T-helper 1 cell treated with Interleukin-12 subunit alpha and Interleukin-12 subunit beta and Interleukin-4 antibody, amounts not matched to agents 30 ng/mL and 1 ng/mL, for 36 hours (primary cell): ENCODE results near the gene BABAM2. TPM values are rescaled to one million over a fixed set of nuclear protein-coding genes. Genes with fewer than 3 reads are reported as not detected.

Experiments
- intact Hi-C: fragments of 100-400 bp; cut with micrococcal nuclease; formaldehyde crosslinking; loops from one replicate; pipeline ENCODE4 v1.15.1; 2024
- total RNA-seq: library from RNA; stranded (reverse); gene quantifications from 2 replicates; pipeline ENCODE4 v1.2.3, GENCODE V29; 2022

BABAM2 gene
- total RNA-seq, 1 donor from 2014 or later = 40.8 TPM

GRCh38 chr2:28150236-28150915 is 259.8 kb downstream of the BABAM2 start:
- intact Hi-C loops = no loop called here

GRCh38 chr2:28150994-28151393 is 260.5 kb downstream of the BABAM2 start:
- intact Hi-C loops = no loop called here

- intact Hi-C loops = no loop called here
Observed at GRCh38 chr2:28152585-28153280, 262.2 kb downstream of the BABAM2 start.

- intact Hi-C loops = no loop called here
Observed at GRCh38 chr2:28153851-28154250, 263.3 kb downstream of the BABAM2 start.

GRCh38 chr2:28155086-28155485 is 264.6 kb downstream of the BABAM2 start:
- intact Hi-C loops = loop anchor here (1.0 kb wide), 1 partner anchor 297 kb away; no protein-coding TSS in a partner anchor

GRCh38 chr2:28155627-28156026 is 265.1 kb downstream of the BABAM2 start:
- intact Hi-C loops = loop anchor here (1.0 kb wide), 1 partner anchor 297 kb away; no protein-coding TSS in a partner anchor

- intact Hi-C loops = no loop called here
Observed at GRCh38 chr2:28158791-28159190, 268.3 kb downstream of the BABAM2 start.

- intact Hi-C loops = no loop called here
Observed at GRCh38 chr2:28160986-28161425, 270.5 kb downstream of the BABAM2 start.

GRCh38 chr2:28161466-28161865 is 270.9 kb downstream of the BABAM2 start:
- intact Hi-C loops = no loop called here

GRCh38 chr2:28162564-28162963 is 272.0 kb downstream of the BABAM2 start:
- intact Hi-C loops = no loop called here

GRCh38 chr2:28163028-28163427 is 272.5 kb downstream of the BABAM2 start:
- intact Hi-C loops = no loop called here

- intact Hi-C loops = no loop called here
Observed at GRCh38 chr2:28163627-28164279, 273.2 kb downstream of the BABAM2 start.

- intact Hi-C loops = no loop called here
Observed at GRCh38 chr2:28164280-28164801, 273.8 kb downstream of the BABAM2 start.

- intact Hi-C loops = no loop called here
Observed at GRCh38 chr2:28165087-28165635, 274.6 kb downstream of the BABAM2 start.

- intact Hi-C loops = no loop called here
Observed at GRCh38 chr2:28166956-28167355, 276.4 kb downstream of the BABAM2 start.

- intact Hi-C loops = no loop called here
Observed at GRCh38 chr2:28168376-28168775, 277.8 kb downstream of the BABAM2 start.

GRCh38 chr2:28169492-28169891 is 279.0 kb downstream of the BABAM2 start:
- intact Hi-C loops = no loop called here

- intact Hi-C loops = no loop called here
Observed at GRCh38 chr2:28172114-28172898, 281.8 kb downstream of the BABAM2 start.

GRCh38 chr2:28173377-28173776 is 282.8 kb downstream of the BABAM2 start:
- intact Hi-C loops = no loop called here

GRCh38 chr2:28174211-28174610 is 283.7 kb downstream of the BABAM2 start:
- intact Hi-C loops = no loop called here

GRCh38 chr2:28175028-28175427 is 284.5 kb downstream of the BABAM2 start:
- intact Hi-C loops = loop anchor here (5.0 kb wide), 1 partner anchor 77 kb away; no protein-coding TSS in a partner anchor
